Gastrocnemius medialis (tissue), 4 donors: ENCODE measurements around the gene MTR. TPM values are rescaled to one million over a fixed set of nuclear protein-coding genes. Genes with fewer than 3 reads are reported as not detected.

Experiments used
- ATAC-seq, 2 donors: fragments of 150-250 bp; one replicate each; pipeline ENCODE4 v1.9.1; 2016
- DNase-seq, 2 donors: peaks; one replicate each; pipeline ENCODE4 v3.0.0-alpha.2; 2019
- H3K27ac ChIP-seq, 4 donors: fragments of 200-600 bp; sonication (generic); 1 replicate in 1 of 4; 2 replicates in 3 of 4; pipeline ENCODE4 v1.5.1; 2016 to 2018; ENCODE audit warnings: mild to moderate bottlenecking in 2 of 4, moderate library complexity in 1 of 4
- H3K27me3 ChIP-seq, 3 donors: fragments of 200-600 bp; sonication (generic) in 2 of 3; 1 replicate in 1 of 3; 2 replicates in 2 of 3; pipeline versions ENCODE4 v1.5.1 to v1.6.0; 2016 to 2019; ENCODE audit warnings: mild to moderate bottlenecking in 1 of 3, moderate library complexity in 1 of 3
- H3K36me3 ChIP-seq, 2 donors: fragments of 200-600 bp; sonication (generic) in 1 of 2; one replicate each; pipeline ENCODE4 v1.5.1; 2017 to 2018
- H3K4me1 ChIP-seq, 2 donors: fragments of 200-600 bp; sonication (generic) in 1 of 2; one replicate each; pipeline ENCODE4 v1.5.1; 2016 to 2017; ENCODE audit warnings: mild to moderate bottlenecking in 2 of 2
- H3K4me3 ChIP-seq, 4 donors: fragments of 200-600 bp; sonication (generic) in 3 of 4; 1 replicate in 1 of 4; 2 replicates in 3 of 4; pipeline ENCODE4 v1.5.1; 2016 to 2019; ENCODE audit warnings: mild to moderate bottlenecking in 2 of 4
- H3K9me3 ChIP-seq, 3 donors: fragments of 200-600 bp; sonication (generic) in 2 of 3; 1 replicate in 1 of 3; 2 replicates in 2 of 3; pipeline ENCODE4 v1.5.1; 2016 to 2019
- CTCF ChIP-seq, 5 experiments: fragments of 450-650 bp in 3 of 5; fragments of 200-600 bp in 2 of 5; sonication (generic) in 2 of 5; IDR thresholded peaks in 4 of 5; conservative IDR thresholded peaks in 1 of 5; 1 replicate in 4 of 5; 2 replicates in 1 of 5; pipeline ENCODE4 v1.5.1; 2016 to 2019; ENCODE audit warnings: antibody characterized with exemption in 5 of 5, mild to moderate bottlenecking in 3 of 5, moderate library complexity in 3 of 5
- POLR2A ChIP-seq, 2 donors: fragments of 450-650 bp; IDR thresholded peaks; one replicate each; pipeline ENCODE4 v1.6.1; 2017; ENCODE audit warnings: antibody characterized with exemption in 2 of 2, mild to moderate bottlenecking in 2 of 2, moderate library complexity in 2 of 2
- in situ Hi-C, 4 donors: fragments of 200-750 bp; cut with MboI; loops; one replicate each; pipeline versions ENCODE4 v1.15.0 to v1.8.0; 2017; ENCODE audit warnings: low sequenced_read_pairs in 4 of 4
- intact Hi-C: fragments of 100-400 bp; cut with DNase I; formaldehyde crosslinking; loops from one replicate; pipeline ENCODE4 v1.15.1; 2023; ENCODE audit warnings: low total_unique reads
- total RNA-seq, 4 donors: library from RNA; depleted of rRNA; stranded (reverse); fragments of >200 nt; gene quantifications; one replicate each; pipeline versions ENCODE4 v1.1.0 to v1.2.3, GENCODE V29; 2016

MTR gene
- total RNA-seq, 4 donors from 2014 or later = 23.0 to 46.3 (median 29.1) TPM

GRCh38 chr1:236861560-236862218 lies 66.6 kb downstream of the MTR start:
- TF ChIP-seq POLR2A (IDR thresholded peaks at IDR 0.05) (no peak), CTCF (IDR thresholded peaks at IDR 0.05 in 4 of 5, conservative IDR thresholded peaks at IDR 0.05 in 1 of 5) (no peak)
- in situ Hi-C loops (loop anchor here in 2 of 4 donors (25.0 kb wide), 1 partner anchor 749 kb away; no protein-coding TSS in a partner anchor), intact Hi-C loops (loop anchor here (10.0 kb wide), 1 partner anchor 107 kb away; no protein-coding TSS in a partner anchor)
- peak; percentile 16 to 33 for DNase-seq
- peak; percentile 84 to 86 for ATAC-seq
- Histone ChIP-seq H3K36me3 (peaks cover 0 to 49% of the 10 kb centered on the region in 2 donors), H3K4me1 (peaks cover 7 to 16% of the 10 kb centered on the region in 2 donors), H3K4me3 (no peak overlapping the region), H3K27me3 (no peaks in the 10 kb centered on the region), H3K27ac (peak overlapping the region; percentile 63 to 80 (median 70)), H3K9me3 (no peaks in the 10 kb centered on the region)

- in situ Hi-C loops (loop anchor here in 2 of 4 donors (25.0 kb wide), 1 partner anchor 750 kb away; no protein-coding TSS in a partner anchor), intact Hi-C loops (loop anchor here (10.0 kb wide), 1 partner anchor 107 kb away; no protein-coding TSS in a partner anchor)
- no peak for DNase-seq
- H3K4me1 ChIP-seq = peaks cover 7 to 16% of the 10 kb centered on the region in 2 donors
- no peak overlapping the region for H3K4me3 ChIP-seq
- peak overlapping the region; percentile 63 to 80 (median 70) for H3K27ac ChIP-seq
- TF ChIP-seq CTCF (IDR thresholded peaks at IDR 0.05 in 4 of 5, conservative IDR thresholded peaks at IDR 0.05 in 1 of 5) (no peak), POLR2A (IDR thresholded peaks at IDR 0.05) (no peak)
- H3K9me3 ChIP-seq = no peaks in the 10 kb centered on the region
- H3K36me3 ChIP-seq = peaks cover 0 to 47% of the 10 kb centered on the region in 2 donors
- no peaks in the 10 kb centered on the region for H3K27me3 ChIP-seq
- ATAC-seq = no peak
Measured at GRCh38 chr1:236862219-236862591, 67.1 kb downstream of the MTR start.

DNA sequence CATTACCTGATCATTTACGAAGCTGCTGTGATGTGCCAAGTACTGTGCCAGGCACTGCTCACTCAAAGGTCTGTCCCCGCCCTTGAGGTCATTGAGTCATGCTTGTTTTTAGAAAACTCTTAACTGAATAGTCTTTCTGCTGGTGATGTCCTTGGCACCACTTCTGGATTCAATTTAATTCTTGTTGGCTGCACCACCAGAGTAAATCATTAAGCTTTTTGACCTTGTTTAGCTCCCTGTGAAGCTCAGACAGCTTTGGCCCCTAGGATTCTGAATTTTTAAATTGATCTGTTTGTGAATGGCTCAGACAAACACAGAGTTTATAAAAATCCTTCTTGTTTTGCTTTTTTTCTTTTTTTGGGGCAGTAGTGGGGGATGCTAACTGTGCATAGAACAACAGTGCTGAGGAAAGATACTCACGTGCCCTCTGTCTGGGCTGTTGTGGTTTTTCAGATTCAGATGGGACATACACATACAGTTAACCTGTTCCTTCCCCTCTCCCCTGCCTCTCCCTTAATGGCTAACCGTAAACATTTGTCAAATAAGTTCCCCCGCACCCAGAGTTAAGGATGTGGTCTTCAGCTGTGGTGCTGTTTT lies 67.6 kb downstream of the MTR start:
- H3K36me3 ChIP-seq = peaks cover 0 to 46% of the 10 kb centered on the region in 2 donors
- no peaks in the 10 kb centered on the region for H3K27me3 ChIP-seq
- DNase-seq (peak; percentile 50 to 55), ATAC-seq (peak; percentile 85 to 89)
- H3K4me3 ChIP-seq = no peak overlapping the region
- intact Hi-C loops (loop anchor here (10.0 kb wide), 1 partner anchor 108 kb away; no protein-coding TSS in a partner anchor), in situ Hi-C loops (loop anchor here in 2 of 4 donors (25.0 kb wide), 1 partner anchor 750 kb away; no protein-coding TSS in a partner anchor)
- TF ChIP-seq POLR2A (IDR thresholded peaks at IDR 0.05) = no peak
- H3K4me1 ChIP-seq = peaks cover 7 to 16% of the 10 kb centered on the region in 2 donors
- no peaks in the 10 kb centered on the region for H3K9me3 ChIP-seq
- H3K27ac ChIP-seq = peak overlapping the region; percentile 63 to 80 (median 70)

GRCh38 chr1:236864211-236864610 lies 69.1 kb downstream of the MTR start:
- DNase-seq (no peak), ATAC-seq (no peak)
- intact Hi-C loops = loop anchor here (10.0 kb wide), 1 partner anchor 109 kb away; no protein-coding TSS in a partner anchor
- no peaks in the 10 kb centered on the region for H3K27me3 ChIP-seq
- no peak for TF ChIP-seq POLR2A (IDR thresholded peaks at IDR 0.05)
- TF ChIP-seq CTCF (IDR thresholded peaks at IDR 0.05 in 4 of 5, conservative IDR thresholded peaks at IDR 0.05 in 1 of 5) = no peak
- no peak overlapping the region for H3K4me3 ChIP-seq
- H3K9me3 ChIP-seq = no peaks in the 10 kb centered on the region
- peaks cover 0 to 49% of the 10 kb centered on the region in 2 donors for H3K36me3 ChIP-seq
- H3K27ac ChIP-seq = peak overlapping the region in 2 of 4 donors; percentile 70 to 71
- in situ Hi-C loops = loop anchor here in 2 of 4 donors (25.0 kb wide), 1 partner anchor 752 kb away; no protein-coding TSS in a partner anchor
- peaks cover 7 to 16% of the 10 kb centered on the region in 2 donors for H3K4me1 ChIP-seq
